Ecto neural progenitor cell (in vitro differentiated cells): ENCODE data around the gene B3GNT7.
A peak's percentile ranks its signal among the peaks of the same experiment; 100 is the strongest.
"Not testable (repeated sequence)": the region's sequence is repeated elsewhere in the genome, so short reads cannot be mapped to it uniquely, and the experiment has no call there.

ENCODE experiments used
- DNase-seq: peaks from one replicate; pipeline ENCODE4 v3.0.0-alpha.2; 2018; ENCODE audit warnings: low spot score

Gene B3GNT7

DNA sequence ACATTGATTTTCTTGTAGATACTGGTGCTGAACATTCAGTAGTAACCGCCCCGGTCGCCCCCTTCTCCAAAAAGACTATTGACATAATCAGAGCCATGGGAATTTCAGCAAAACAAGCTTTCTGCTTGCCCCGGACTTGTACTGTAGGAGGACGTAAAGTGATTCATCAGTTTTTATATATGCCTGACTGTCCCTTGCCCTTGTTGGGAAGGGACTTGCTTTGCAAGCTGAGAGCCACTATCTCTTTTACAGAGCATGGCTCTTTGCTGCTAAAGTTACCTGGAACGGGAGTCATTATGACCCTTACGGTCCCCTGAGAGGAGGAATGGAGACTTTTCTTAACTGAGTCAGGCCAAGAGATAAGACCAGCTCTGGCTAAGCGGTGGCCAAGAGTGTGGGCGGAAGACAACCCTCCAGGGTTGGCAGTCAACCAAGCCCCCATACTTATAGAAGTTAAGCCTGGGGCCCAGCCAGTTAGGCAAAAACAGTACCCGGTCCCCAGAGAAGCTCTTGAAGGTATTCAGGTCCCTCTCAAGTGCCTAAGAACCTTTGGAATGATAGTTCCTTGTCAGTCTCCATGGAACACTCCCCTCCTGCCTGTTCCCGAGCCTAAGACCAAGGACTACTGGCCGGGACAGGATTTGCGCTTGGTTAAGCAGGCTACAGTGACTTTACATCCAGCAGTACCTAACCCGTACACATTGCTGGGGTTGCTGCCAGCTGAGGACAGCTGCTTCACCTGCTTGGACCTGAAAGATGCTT, 8.1 kb downstream of the B3GNT7 start:
- not testable (repeated sequence) for DNase-seq

DNA sequence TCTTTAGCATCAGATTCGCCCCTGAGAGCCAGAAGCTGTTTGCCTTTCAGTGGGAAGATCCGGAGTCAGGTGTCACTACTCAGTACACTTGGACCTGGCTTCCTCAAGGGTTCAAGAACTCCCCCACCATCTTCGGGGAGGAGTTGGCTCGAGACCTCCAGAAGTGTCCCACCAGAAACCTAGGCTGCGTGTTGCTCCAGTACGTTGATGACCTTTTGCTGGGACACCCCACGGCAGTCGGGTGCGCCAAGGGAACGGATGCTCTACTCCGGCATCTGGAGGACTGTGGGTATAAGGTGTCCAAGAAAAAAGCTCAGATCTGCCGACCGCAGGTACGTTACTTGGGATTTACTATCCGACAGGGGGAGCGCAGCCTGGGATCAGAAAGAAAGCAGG, 8.7 kb downstream of the B3GNT7 start:
- not testable (repeated sequence) for DNase-seq

DNA sequence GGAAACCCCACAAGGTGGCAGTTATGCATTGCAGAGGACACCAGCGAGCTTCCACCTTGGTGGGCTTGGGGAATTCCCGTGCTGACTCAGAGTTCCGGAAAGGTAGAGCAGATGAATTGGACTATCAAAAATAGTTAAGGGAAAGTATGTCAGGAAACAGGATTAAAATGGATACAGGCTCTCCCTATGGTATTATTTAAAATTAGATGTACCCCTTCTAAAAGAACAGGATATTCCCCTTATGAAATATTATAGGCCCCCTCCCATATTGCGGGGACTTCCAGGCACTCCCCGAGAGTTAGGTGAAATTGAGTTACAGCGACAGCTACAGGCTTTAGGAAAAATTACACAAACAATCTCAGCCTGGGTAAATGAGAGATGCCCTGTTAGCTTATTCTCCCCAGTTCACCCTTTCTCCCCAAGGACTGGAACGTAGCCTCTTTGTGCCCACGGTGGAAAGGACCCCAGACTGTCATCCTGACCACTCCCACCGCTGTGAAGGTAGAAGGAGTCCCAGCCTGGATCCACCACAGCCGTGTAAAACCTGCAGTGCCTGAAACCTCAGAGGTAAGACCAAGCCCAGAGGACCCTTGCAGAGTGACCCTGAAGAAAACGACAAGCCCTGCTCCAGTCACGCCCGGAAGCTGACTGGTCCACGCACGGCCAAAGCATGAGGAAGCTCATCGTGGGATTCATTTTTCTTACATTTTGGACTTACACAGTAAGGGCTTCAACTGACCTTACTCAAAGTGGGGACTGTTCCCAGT, 10.3 kb downstream of the B3GNT7 start:
- DNase-seq, result not testable (repeated sequence)

DNA sequence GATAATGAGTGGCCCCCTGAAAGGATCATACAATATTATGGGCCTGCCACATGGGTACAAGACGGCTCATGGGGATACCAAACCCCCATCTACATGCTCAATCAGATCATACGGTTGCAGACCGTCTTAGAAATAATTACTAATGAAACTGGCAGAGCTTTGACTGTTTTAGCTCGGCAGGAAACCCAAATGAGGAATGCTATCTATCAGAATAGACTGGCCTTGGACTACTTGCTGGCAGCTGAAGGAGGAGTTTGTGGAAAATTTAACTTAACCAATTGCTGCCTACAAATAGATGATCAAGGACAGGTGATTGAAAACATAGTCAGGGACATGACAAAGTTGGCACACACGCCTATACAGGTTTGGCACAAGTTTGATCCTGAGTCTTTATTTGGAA, 12.2 kb downstream of the B3GNT7 start:
- DNase-seq, result not testable (repeated sequence)

DNA sequence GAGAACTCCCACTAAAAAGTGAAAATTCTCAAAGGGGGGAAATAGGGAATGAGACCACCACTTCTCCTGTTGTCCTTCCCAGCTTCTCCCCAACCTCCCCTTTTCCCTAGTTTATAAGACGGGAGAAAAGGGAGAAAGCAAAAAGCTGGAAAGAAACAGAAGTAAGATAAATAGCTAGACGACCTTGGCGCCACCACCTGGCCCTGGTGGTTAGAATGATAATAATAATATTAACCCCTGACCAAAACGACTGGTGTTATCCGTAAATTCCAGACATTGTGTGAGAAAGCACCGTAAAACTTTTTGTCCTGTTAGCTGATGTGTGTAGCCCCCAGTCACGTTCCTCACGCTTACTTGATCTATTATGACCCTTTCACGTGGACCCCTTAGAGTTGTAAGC, 12.8 kb downstream of the B3GNT7 start:
- DNase-seq, result not testable (repeated sequence)

DNA sequence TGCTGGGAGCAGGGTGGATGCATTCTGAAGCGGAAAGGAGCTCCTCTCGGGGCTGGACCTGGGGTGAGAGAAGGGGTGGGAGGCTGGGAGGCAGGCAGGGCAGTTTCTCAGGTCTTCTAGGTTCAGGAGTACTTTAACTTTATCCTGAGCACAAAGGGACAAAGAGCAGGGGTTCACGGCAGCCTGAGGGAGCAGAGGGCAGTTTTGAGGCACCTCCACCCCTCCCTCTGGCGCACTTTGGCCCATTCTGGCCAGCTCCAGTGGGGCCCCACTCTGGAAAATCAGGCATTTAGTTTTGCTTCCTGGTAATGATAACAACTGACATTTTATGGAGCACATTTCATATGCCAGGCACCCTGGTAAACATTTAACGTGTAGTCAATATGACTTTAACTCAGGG, 14.3 kb downstream of the B3GNT7 start:
- DNase-seq, result no peak

DNA sequence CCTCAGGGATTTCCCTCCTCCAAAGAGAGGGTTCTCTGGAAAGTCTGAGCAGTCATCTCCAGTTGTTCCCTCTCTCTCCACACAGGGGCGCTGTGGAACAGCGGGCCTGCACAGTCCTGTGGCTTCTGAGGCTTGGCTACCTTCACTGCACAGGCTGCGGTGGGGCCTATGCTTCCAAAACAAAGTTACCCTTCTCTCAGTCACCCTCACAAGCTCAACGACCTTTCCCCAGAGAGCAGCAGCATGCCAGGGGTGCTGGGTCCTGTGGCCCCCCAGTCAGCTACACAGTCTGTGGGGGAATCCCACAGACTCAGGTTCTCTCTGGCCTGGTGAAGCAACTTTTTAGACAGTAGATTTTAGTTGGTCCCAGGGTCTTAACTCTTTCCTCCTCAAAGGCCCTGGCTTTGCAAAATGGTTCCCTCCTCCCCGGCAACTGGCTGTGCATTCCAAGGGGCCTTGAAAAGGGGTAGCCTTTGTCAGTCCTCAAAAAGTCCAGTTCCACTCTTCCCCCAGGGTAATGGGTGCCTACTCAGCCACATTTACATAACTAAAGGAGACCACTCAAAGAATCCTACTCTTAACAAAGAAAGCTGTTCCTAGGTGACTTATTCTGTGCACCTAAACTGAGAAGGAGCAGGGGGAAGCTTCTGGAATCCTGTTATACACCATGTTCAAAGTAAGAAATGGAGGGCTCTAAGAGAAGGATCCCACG, 14.9 kb downstream of the B3GNT7 start:
- DNase-seq, result peak; percentile 52

DNA sequence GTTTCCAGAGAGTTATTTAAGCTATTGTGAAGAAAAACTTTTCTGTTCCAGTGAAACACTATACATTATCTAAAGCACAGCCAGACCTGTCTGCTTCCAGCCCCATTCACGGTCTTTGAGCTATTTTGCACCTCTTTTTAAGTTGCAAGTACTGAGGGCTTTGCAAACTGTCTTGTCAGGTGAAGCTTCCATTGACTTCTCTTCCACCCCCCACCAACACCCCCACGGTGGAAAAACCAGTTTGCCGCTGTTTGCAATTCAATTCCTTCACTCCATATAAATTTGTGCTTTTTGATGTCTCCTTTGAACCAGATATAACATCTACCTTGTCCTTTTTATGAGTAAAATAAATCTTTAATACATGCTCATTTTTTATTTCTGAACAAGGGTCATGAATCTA, 15.7 kb downstream of the B3GNT7 start:
- DNase-seq, result no peak

DNA sequence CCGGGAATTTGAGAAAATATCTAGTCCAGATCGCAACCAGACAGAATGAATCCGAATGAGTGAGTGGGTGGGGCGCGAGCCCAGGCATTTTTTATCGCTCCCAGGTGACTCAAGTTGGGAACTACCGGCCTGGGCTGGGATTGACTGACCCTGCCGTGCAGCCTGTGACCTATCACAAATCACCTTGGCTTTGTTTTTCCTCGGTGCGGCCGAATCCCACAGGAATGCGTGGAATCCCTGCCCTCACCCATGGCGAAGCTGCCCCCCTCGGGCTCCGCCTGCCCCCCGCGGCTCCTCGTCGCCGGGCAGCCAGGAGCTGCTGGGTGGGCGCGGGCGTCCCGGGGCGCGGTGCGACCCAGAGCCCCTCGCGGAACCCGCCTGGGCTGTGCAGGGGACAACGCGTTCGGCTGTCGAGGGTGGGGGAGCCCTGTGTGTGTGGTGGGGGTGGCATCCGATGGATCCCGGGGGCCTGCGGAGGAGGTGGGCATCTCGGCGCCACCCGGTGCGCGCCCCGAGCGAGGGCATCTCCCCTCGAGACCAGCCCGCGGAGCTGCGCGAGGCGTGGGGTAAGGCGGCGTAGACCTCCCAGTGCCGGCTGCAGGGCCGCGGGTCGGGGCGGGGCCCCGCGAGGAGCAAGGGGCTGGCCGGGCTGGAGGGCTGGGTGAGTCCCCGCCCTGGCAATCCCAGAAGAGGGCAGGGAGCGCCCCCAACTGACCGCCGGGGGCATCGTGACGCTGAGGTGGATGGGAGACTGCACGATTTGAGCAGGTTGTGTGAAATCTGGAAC, 16.5 kb downstream of the B3GNT7 start:
- DNase-seq, result peak; percentile 96

DNA sequence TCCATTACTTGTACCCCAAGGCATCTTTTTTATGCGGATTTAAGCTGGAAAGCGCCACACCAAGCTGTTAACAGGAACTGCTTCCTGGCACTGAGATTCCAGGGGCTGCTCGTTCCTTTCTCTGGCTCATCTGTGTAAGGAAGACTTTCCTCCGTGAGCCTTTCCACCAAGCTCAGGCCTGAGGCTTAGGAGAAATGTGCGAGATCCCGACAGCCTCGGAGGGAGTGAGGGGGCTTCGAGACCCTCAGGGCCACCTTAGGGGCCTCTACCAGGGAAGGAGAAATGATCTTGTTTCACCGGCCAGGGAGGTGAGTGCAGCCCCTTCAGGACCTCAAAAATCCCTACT, 17.1 kb downstream of the B3GNT7 start:
- DNase-seq, result no peak

DNA sequence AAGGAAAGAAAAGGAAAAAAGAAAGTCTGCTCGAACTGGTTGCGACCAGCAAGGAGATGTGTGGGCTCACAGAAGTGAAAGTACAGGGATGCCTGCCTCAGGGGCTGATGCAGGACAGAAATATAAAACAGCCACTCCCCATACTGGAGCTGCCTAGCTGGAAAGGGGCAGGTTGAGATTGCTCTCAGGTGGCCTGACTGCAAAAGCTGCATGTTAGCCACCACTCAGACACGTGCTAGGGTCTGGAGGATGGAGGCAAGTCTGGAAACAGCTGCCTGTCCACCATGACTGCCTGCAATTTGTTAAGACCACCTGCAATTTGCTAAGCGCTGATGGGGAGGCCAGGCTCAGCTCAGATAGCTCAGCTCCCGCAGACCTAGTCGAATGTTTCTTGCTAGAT, 17.9 kb downstream of the B3GNT7 start:
- peak; percentile 43 for DNase-seq

DNA sequence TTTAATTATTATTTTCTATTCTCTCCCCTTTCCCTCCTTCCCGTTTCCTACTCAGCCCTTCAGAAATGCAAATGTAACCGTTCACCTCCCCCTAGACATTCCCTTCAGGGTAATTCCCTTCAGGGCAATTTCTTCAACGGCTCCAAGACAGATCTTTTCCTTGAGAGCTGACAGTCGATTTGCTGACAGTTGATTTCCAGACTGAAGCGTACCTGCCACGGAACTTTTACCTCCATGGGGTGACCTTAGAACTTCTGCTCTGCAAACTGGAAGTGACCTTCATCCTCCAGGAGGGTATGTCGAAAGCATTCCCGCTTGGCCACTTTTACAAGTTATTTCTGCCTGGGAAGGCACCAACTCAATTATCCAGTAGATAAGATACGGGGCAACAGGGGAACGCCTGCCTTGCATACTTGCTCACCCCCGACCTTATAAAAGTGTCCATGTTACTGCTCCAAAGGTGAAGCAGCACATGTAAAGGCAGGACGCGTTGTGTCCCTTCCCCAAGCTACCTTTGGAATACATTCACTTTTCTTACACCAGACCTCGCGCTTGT, 18.5 kb downstream of the B3GNT7 start:
- DNase-seq, result no peak

DNA sequence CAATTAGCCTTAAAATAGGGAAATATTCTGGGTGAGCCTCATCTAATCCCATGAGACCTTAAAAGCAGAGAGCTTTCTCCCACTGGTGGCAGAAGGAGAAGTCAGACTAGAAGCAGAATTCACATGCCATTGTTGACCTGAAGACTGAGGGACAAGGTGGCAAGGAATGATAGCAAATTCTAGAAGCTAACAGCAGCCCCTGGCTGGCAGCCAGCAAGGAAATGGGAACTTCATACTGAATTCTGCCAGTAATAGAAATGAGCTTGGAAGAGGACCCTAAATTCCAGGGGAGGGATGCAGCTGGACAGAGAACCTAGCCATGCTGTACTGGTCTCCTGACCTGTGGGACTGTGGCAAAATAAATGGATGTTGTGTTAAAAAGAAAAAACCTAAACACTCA, 19.5 kb downstream of the B3GNT7 start:
- no peak for DNase-seq

DNA sequence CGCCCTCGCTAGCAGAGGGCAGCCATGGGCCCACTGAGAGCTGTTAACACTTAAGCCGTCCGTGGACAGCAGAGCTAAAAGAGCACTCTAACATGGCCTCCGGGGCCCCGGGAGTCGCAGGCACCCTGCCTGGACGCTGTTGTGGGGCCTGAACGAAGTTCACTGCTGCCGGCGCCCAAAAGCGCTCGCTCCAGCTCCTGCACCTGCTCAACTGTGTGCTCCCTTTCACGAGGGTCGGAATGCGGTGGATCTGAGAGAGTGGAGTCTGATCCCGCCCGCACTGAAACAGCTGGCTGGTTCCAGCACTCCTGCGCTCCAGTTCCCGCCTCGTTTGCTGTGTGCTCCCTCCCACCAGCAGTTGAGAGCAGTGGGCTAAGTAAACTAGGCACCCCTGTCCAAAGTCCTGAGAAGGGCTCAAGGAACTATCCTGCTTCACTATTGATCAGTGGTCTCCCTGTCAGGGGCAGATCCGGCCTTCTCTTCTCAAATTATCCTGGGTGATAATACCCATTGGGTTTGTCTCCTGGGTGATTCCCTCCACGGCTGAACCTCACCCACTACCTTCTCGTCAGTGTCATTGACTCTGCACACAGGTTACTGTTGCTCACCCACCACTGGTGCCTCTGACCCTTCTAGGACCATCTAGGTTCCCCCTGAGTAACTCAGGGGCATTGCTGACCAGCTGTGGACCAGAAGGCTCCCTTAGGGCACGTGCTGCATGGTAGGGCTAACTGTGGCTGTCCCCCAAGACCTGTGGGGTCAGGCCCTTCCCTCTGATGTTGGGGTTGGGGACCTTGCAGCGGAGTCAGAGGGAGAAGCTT, 23.5 kb downstream of the B3GNT7 start:
- DNase-seq, result no peak

DNA sequence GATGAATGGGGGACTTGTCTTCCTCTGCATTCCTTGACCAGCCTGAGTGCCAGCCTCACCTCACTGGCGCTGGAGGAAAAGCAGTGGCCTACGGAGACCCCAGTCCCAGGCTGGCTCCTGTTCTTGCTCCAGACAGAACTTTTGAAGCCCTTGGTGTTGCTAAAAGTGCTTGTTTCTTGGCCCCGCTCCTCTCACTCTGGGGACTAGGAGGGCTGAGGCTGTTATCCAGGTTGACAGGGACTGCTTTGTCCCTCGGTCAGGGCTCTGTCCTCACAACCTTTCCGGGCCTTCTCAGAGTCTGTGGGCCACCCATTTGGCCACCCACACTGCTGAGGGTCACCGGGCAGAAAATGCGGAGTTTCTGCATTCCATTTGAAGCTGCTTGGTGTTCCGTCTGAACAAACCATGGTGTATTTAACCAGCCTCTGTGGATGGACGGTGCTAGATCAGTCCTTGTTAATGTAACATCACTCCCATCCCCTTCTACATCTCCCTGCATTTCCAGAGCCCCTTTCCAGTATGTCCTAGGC, 25.6 kb downstream of the B3GNT7 start:
- no peak for DNase-seq

DNA sequence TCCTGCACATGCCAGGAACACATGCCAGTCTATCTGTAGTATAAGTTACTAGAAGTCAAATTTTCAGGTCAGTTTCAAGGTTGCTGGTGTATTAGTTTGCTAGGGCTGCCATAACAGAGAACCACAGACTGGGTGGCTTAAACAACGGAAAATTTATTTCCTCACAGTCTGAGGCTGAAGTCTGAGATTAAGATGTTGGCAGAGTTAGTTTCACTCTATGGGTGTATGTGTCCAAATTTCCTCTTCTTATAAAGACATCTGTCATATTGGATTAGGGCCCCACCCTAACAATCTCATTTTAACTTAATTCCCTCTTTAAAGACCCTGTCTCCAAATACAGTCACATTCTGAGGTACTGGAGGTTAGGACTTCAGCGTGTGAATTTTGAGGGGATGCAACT, 26.5 kb downstream of the B3GNT7 start:
- no peak for DNase-seq

DNA sequence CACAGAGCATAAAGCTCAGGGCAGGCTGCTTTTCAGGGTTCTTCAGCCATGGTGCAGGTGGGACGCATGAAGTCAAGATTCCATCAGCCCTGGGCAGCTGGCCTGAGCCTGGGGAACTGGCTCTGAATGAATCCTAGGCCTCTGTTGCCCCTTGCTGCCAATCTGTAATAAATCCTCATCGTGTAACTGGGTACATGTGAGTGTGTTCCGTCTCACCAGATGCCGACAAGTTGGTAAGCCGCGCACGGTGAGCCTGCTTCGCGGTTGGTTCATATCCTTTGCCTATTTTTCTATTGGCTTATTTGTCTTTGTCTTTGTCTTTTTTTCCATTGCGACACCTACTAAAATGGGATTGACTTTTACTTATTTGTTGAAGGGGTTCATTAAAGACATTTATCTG, 27.7 kb downstream of the B3GNT7 start:
- DNase-seq, result no peak

DNA sequence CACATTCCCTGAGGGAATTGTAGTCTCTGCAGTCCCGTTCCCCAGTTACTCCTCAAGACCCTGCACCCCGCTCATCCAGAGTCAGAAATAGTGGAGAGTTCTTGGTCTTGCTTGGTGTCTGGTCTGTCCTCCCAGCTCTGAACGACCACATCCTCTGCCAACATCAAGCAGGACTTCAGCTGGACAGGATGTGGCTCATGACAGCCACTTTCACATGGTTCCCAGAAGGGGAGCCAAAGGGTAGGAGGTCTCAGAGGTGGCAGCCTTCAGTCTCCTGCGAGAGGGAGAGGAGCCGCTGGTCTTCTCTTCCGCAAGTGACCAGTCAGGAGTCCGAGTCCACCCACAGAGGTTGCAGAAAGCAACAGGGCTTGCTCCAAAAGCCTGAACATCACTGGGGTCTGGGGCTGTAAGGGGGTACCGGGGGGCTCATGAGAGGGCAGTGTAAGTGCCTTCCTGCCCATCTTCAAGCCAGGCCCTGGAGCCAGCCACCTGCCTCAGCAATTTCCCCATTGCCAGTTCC, 29.8 kb downstream of the B3GNT7 start:
- no peak for DNase-seq

DNA sequence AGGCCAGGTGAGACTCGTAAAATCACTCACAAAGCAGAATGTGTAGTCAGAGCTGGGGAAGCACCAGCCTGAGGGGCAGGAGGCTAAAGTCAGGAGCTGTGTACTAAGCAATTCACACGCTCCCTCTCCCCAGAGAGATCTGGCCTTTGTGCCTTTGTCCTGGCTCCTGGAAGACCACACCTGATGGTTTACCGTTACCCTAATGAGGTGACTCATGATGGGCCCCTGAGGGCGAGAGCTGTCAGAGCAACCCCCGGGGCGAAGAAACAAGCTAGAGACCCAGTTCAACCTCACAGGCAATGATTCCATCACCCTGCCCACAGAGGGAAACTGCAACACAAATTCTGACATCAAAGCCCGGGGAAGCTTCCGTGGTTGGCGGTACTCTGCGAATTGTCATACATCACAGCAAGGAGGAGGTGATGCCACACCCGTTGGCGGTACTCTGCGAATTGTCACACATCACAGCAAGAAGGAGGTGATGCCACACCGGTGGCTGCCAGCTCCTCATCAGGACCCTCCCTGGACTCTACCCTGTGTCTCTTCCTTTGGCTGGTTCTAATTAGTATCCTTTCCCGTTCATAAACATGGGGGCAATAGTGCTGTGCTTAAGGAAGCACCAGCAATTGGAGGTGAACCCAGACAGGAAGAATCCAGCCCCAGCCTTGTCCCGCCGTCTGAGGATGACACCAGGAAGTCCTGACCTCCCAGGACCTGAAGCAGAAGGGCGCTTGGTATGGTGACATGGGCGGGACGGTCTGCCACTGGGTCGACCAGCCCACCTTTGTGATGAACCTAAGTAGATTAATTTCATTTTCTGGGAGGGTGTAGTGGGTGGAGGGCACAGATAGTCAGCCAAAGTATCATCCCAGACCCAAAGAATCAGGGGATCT, 30.5 kb downstream of the B3GNT7 start:
- DNase-seq, result no peak

DNA sequence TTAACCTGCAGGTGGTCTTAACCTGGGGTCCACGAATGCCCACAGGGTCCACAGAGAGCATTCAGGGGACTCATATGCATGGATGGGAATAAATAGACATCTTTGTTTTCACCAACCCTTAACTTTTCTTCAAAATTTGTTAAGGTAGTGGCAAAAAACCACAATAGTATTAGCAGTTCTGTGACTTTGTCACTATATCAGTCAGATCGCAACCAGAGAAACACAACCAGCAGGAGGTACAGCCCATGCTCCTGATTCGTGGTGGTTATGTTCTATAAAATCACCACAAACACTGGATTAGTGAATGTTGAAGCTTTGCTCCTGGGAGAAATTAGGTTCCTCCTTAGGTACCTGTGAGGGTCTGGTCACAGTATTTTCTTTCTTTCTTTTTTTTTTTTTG, 31.6 kb downstream of the B3GNT7 start:
- DNase-seq, result no peak
